Keratinocyte (primary cell): ENCODE data around the gene GRK5.

Source experiments
- CTCF ChIP-seq, 3 experiments: IDR thresholded peaks in 1 of 3; conservative IDR thresholded peaks in 1 of 3; optimal IDR thresholded peaks in 1 of 3; 2 replicates in 2 of 3; 3 replicates in 1 of 3; pipeline versions ENCODE3 to v1.5.1; 2011; ENCODE audit warnings: low read length in 3 of 3, mild to moderate bottlenecking in 3 of 3, moderate library complexity in 2 of 3, control low read depth in 1 of 3, inconsistent platforms in 1 of 3; ENCODE audit not compliant: insufficient read depth in 2 of 3; ENCODE audit errors: extremely low read depth in 1 of 3
- EZH2 ChIP-seq: IDR thresholded peaks from one replicate; pipeline ENCODE4 v1.6.1; 2012; ENCODE audit warnings: inconsistent platforms, mild to moderate bottlenecking, low read length, moderate library complexity

- TF ChIP-seq CTCF (optimal IDR thresholded peaks at IDR 0.05 in 1 of 3, IDR thresholded peaks at IDR 0.05 in 1 of 3, conservative IDR thresholded peaks at IDR 0.05 in 1 of 3; ENCODE audit: extremely low read depth in 1 of 3, insufficient read depth in 2 of 3, low read length in 3 of 3) (peak in 2 of 3 experiments; percentile 9 to 13), EZH2 (no peak)
These were observed 28.8 kb upstream of the GRK5 start, which contains the start of gene PRDX3 for GRCh38 chr10:119178372-119179119.
